ENCODE results near the gene TMEM25.

TMEM25 gene

DNA sequence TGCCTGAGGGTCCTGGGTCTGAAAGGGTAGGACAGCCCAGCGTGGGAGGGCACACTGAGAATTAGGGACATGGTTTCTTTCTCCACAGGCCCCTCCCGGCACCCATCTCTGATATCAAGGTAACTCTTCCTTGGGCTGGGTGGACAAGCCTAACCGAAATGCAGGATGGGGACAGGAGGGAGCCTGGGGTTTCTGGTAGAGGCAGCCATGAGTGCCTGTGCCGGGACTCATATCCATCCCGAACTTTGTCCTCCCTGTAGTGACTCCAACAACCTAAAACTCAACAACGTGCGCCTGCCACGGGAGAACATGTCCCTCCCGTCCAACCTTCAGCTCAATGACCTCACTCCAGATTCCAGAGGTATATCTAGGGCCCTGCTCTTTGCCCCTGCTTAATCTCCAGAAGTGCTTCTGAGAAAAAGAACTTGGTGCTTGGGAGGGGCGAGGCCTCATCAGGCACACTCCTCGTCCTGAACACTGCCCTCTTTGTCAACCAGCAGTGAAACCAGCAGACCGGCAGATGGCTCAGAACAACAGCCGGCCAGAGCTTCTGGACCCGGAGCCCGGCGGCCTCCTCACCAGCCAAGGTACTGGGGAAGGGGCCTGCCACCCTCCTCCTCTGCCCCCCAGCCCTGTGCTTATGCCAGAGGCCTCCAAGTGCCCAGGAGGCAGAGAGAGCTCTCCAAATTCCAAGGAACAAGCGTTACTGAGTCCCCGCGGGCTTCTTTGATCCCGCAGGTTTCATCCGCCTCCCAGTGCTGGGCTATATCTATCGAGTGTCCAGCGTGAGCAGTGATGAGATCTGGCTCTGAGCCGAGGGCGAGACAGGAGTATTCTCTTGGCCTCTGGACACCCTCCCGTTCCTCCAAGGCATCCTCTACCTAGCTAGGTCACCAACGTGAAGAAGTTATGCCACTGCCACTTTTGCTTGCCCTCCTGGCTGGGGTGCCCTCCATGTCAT, 3.1 kb downstream of the TMEM25 start:
- TF ChIP-seq CTCF (IDR thresholded peaks at IDR 0.05), result no peak
- Mint-ChIP-seq H3K4me1 (peaks cover 28% of the 10 kb centered on the region), H3K9me3 (no peaks in the 10 kb centered on the region), H3K4me3 (no peak overlapping the region), H3K27me3 (ENCODE audit: low read depth, poor library complexity) (peaks cover 14% of the 10 kb centered on the region), H3K36me3 (ENCODE audit: low read depth) (peaks cover 22% of the 10 kb centered on the region), H3K27ac (no peak overlapping the region)
- DNase-seq, result no peak

GRCh38 chr11:118535261-118535660, 4.3 kb downstream of the TMEM25 start:
- Mint-ChIP-seq H3K4me1 (peaks cover 16% of the 10 kb centered on the region), H3K27me3 (ENCODE audit: low read depth, poor library complexity) (peaks cover 4% of the 10 kb centered on the region), H3K36me3 (ENCODE audit: low read depth) (peaks cover 32% of the 10 kb centered on the region), H3K27ac (no peak overlapping the region), H3K4me3 (no peak overlapping the region), H3K9me3 (no peaks in the 10 kb centered on the region)
- no peak for TF ChIP-seq CTCF (IDR thresholded peaks at IDR 0.05)
- DNase-seq, result no peak

- Mint-ChIP-seq H3K4me3 (no peak overlapping the region), H3K27me3 (ENCODE audit: low read depth, poor library complexity) (peaks cover 4% of the 10 kb centered on the region), H3K4me1 (peaks cover 9% of the 10 kb centered on the region), H3K27ac (no peak overlapping the region), H3K36me3 (ENCODE audit: low read depth) (peaks cover 42% of the 10 kb centered on the region), H3K9me3 (no peaks in the 10 kb centered on the region)
- TF ChIP-seq CTCF (IDR thresholded peaks at IDR 0.05), result no peak
- DNase-seq, result no peak
These were observed 5.7 kb downstream of the TMEM25 start for GRCh38 chr11:118536726-118537125.

GRCh38 chr11:118537409-118537980, 6.5 kb downstream of the TMEM25 start:
- Mint-ChIP-seq H3K27ac (no peak overlapping the region), H3K36me3 (ENCODE audit: low read depth) (peaks cover 48% of the 10 kb centered on the region), H3K4me1 (peaks cover 5% of the 10 kb centered on the region), H3K27me3 (ENCODE audit: low read depth, poor library complexity) (peaks cover 4% of the 10 kb centered on the region), H3K9me3 (no peaks in the 10 kb centered on the region), H3K4me3 (no peak overlapping the region)
- no peak for DNase-seq
- TF ChIP-seq CTCF (IDR thresholded peaks at IDR 0.05), result no peak

DNA sequence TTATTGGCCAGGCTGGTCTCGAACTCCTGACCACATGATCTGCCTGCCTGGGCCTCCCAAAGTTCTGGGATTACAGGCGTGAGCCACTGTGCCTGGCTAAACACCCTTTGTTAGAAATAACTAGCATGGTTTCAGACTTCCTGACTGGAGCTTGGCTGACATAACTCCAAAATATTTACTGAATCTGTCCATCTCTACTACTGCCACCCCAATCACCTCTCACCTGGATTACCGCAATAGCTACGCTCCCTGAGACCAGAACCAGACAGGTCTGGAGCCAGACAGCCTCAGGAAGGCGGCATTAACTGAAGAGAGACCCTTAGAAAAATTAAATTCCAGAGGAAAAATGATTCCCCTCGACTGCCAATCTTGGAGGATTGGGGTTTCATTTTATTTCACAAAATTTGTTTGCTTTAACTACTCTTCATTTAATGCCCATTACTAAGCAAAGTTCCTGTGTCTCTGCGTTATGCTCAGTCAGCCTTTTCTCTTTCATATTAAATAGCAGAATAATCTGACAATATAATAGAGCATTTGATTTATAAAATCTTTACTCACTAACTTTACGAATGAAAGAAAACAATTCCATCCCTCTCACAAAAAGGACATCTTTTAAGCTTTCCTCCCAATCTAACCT, 13.1 kb downstream of the TMEM25 start:
- H3K4me3 Mint-ChIP-seq, result no peak overlapping the region
- no peak for TF ChIP-seq CTCF (IDR thresholded peaks at IDR 0.05)

More for the DNA sequence above, 13.1 kb downstream of the TMEM25 start:
- no peaks in the 10 kb centered on the region for H3K9me3 Mint-ChIP-seq
- DNase-seq, result no peak
- peak overlapping the region; percentile 68 for H3K27ac Mint-ChIP-seq
- H3K36me3 Mint-ChIP-seq (ENCODE audit: low read depth), result peaks cover 64% of the 10 kb centered on the region
- H3K27me3 Mint-ChIP-seq (ENCODE audit: low read depth, poor library complexity), result no peaks in the 10 kb centered on the region
- H3K4me1 Mint-ChIP-seq, result no peaks in the 10 kb centered on the region
